ENCODE results near the gene SMTN.

- TF ChIP-seq EZH2 (IDR thresholded peaks at IDR 0.05; ENCODE audit: borderline replicate concordance, low read length): no peak
- no peak for TF ChIP-seq CTCF (IDR thresholded peaks at IDR 0.05; ENCODE audit: low read length)
Observed at GRCh38 chr22:31093086-31093850, 12.2 kb downstream of the SMTN start.
